ENCODE data around the gene RAB17.

Gene RAB17, protein sequence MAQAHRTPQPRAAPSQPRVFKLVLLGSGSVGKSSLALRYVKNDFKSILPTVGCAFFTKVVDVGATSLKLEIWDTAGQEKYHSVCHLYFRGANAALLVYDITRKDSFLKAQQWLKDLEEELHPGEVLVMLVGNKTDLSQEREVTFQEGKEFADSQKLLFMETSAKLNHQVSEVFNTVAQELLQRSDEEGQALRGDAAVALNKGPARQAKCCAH

DNA sequence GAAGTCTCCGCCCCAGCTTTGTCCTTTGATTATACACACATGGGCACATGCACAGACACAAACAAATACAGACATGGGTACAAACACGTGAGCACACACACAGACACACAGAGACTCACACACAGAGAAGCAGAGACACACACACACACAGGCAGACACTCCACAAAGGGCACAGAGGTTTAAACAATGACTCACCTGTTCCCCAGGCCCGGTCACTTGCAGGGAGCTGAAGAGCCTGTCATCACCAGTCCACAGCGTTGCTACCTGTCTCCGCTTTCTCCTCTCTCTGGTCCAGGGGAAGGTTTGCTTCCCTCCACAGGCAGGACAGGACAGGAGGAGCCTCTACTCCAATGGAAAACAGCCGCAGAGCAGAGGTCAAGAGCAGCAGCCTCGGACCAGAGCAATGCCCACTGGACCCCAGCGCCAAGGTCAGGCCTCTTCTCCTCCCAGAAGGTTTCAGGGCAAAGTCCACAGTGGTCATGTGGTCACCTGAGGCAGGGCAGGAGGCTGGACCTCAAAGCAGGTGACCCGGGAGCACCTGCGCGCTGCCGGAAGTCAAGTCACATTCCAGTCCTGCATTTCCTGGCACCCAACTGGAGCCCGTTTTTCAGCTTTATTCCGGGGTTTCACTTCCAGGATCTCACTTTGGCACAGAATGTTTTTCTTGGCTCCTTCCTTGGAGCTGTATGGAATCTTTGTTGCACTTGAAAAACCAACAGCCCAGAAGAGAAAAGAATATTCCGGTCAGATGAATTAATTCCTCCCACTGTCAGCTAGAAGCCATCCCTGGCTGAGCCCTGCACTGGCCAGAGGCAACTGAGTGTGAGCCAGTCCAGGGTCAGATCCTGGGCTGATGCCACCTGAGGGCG, at the start of gene RAB17:
TSS of gene RAB17 (minus strand) at position 463 of the 869 bp plus-strand sequence. CDS start 4,580 bp downstream, outside the sequence.
- no peak within 1 kb of the TSS for H3K9ac ChIP-seq (ENCODE audit: low read length)
- no peak within 1 kb of the TSS for H3K4me3 ChIP-seq (ENCODE audit: low read length)
- no peak within 1 kb of the TSS for H3K27ac ChIP-seq (ENCODE audit: low read length)
- H4K20me1 ChIP-seq (ENCODE audit: insufficient read depth, low read length) = no peaks in the 10 kb centered on the region
- H3K4me2 ChIP-seq (ENCODE audit: low read length) = no peak within 1 kb of the TSS
- H2AFZ ChIP-seq (ENCODE audit: low read depth, low read length) = no peak within 1 kb of the TSS
- no peaks in the 10 kb centered on the region for H3K9me3 ChIP-seq (ENCODE audit: insufficient read depth, low read length)
- no peaks in the 10 kb centered on the region for H3K36me3 ChIP-seq (replicated peaks; ENCODE audit: low read depth, low read length)
- TF ChIP-seq, protein P1, sequence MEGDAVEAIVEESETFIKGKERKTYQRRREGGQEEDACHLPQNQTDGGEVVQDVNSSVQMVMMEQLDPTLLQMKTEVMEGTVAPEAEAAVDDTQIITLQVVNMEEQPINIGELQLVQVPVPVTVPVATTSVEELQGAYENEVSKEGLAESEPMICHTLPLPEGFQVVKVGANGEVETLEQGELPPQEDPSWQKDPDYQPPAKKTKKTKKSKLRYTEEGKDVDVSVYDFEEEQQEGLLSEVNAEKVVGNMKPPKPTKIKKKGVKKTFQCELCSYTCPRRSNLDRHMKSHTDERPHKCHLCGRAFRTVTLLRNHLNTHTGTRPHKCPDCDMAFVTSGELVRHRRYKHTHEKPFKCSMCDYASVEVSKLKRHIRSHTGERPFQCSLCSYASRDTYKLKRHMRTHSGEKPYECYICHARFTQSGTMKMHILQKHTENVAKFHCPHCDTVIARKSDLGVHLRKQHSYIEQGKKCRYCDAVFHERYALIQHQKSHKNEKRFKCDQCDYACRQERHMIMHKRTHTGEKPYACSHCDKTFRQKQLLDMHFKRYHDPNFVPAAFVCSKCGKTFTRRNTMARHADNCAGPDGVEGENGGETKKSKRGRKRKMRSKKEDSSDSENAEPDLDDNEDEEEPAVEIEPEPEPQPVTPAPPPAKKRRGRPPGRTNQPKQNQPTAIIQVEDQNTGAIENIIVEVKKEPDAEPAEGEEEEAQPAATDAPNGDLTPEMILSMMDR (IDR thresholded peaks at IDR 0.05; ENCODE audit: low read depth, low read length) = no peak
- no peaks in the 10 kb centered on the region for H3K4me1 ChIP-seq (ENCODE audit: low read length)
- no peaks in the 10 kb centered on the region for H3K79me2 ChIP-seq (ENCODE audit: low read length)
- peaks cover 7% of the 10 kb centered on the region; the same call in 1 of the 2 replicates for H3K27me3 ChIP-seq (ENCODE audit: low read depth, low read length)

DNA sequence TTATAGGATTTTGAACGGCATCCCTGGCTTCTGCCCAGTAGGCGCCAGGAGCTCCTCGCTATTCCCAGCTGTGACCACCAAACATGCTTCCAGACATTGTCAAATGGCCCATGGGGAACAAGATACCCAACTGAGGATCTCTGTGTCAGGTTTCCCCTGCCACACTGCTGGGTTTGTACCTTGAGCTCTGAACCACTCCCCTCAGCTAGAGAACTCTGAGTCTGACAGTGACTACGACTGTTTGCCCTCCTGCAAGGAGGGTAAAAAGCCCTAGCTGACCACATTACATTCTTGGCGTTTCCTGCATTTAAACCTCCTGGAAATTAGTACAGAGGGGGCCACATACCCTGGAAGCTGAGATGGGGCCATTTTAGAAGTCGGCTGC, 49.3 kb upstream of the RAB17 start:
- H3K4me3 ChIP-seq (ENCODE audit: low read length) = no peak overlapping the region
- H3K4me2 ChIP-seq (ENCODE audit: low read length) = no peak overlapping the region
- peaks cover 14% of the 10 kb centered on the region for H3K27me3 ChIP-seq (ENCODE audit: low read depth, low read length)
- no peaks in the 10 kb centered on the region for H3K79me2 ChIP-seq (ENCODE audit: low read length)
- no peaks in the 10 kb centered on the region for H3K36me3 ChIP-seq (replicated peaks; ENCODE audit: low read depth, low read length)
- no peak overlapping the region for H2AFZ ChIP-seq (ENCODE audit: low read depth, low read length)
- H4K20me1 ChIP-seq (ENCODE audit: insufficient read depth, low read length) = no peaks in the 10 kb centered on the region
- H3K9me3 ChIP-seq (ENCODE audit: insufficient read depth, low read length) = no peaks in the 10 kb centered on the region
- no peaks in the 10 kb centered on the region for H3K4me1 ChIP-seq (ENCODE audit: low read length)
- no peak overlapping the region for H3K27ac ChIP-seq (ENCODE audit: low read length)
- TF ChIP-seq EZH2phosphoT487 (IDR thresholded peaks at IDR 0.05; ENCODE audit: low read depth) = no peak
- TF ChIP-seq, protein P1 (IDR thresholded peaks at IDR 0.05; ENCODE audit: low read depth, low read length) = no peak
- H3K9ac ChIP-seq (ENCODE audit: low read length) = no peak overlapping the region

DNA sequence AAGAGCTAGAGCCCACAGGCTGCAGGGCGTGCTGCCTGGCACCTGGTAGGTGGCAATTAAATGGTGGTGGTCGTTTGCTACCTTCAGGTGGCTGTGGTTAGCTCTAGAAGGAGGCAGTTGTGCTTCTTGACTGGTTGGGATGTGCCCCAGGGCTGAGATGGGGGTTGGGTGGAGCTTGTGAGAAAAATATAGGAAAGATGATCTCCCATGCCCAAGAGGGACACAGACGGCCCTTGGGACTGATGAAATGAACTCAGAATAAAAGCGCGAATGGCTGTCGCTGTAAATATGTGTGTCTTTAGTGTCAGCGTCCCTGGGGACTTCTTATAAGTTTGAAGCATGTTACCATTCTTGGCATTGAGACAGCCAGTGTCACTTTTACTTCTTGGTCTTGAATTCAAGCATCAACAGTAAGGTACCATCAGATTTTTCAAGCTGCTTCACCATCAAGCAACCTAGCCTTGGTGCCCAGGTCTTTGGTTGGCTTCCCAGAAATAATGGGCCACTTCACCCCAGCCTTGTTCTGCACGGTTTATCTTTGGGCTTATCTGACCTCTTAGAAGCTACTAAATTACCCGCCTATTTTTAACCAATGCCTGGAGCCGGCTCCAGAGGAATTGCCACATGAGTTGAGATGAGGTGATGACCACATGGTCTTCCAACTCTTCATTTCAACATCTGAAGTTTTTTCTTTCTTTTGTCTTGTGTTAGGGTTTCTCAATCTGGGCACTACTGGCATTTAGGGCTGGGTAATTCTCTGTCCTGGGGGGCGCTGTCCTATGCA, 48.7 kb upstream of the RAB17 start:
- no peaks in the 10 kb centered on the region for H3K4me1 ChIP-seq (ENCODE audit: low read length)
- H3K36me3 ChIP-seq (replicated peaks; ENCODE audit: low read depth, low read length) = no peaks in the 10 kb centered on the region
- no peak overlapping the region for H2AFZ ChIP-seq (ENCODE audit: low read depth, low read length)
- H4K20me1 ChIP-seq (ENCODE audit: insufficient read depth, low read length) = no peaks in the 10 kb centered on the region
- no peaks in the 10 kb centered on the region for H3K9me3 ChIP-seq (ENCODE audit: insufficient read depth, low read length)
- no peak for TF ChIP-seq EZH2phosphoT487 (IDR thresholded peaks at IDR 0.05; ENCODE audit: low read depth)
- TF ChIP-seq, protein P1 (IDR thresholded peaks at IDR 0.05; ENCODE audit: low read depth, low read length) = no peak
- no peak overlapping the region for H3K9ac ChIP-seq (ENCODE audit: low read length)
- H3K27me3 ChIP-seq (ENCODE audit: low read depth, low read length) = peaks cover 19% of the 10 kb centered on the region
- no peak overlapping the region for H3K4me3 ChIP-seq (ENCODE audit: low read length)
- no peak overlapping the region for H3K4me2 ChIP-seq (ENCODE audit: low read length)
- no peaks in the 10 kb centered on the region for H3K79me2 ChIP-seq (ENCODE audit: low read length)
- H3K27ac ChIP-seq (ENCODE audit: low read length) = no peak overlapping the region

DNA sequence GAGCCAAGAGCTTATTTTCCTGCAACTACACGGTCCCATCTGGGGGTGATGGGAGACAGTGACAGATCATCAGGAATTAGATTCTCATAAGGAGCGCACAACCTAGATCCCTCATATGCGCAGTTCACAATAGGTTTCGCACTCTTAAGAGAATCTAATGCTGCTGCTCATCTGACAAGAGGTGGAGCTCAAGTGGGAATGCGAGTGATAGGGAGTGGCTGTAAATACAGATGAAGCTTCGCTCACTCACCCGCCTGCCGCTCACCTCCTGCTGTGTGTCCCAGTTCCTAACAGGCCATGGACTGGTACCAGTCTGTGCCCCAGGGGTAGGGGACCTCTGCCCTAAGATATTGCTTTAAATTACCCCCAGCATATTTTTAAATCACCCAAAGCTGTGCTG, 47.6 kb upstream of the RAB17 start:
- Histone ChIP-seq H3K79me2 (ENCODE audit: low read length) (no peaks in the 10 kb centered on the region), H3K4me3 (ENCODE audit: low read length) (no peak overlapping the region), H2AFZ (ENCODE audit: low read depth, low read length) (no peak overlapping the region), H3K9me3 (ENCODE audit: insufficient read depth, low read length) (no peaks in the 10 kb centered on the region), H3K4me2 (ENCODE audit: low read length) (no peak overlapping the region), H3K27ac (ENCODE audit: low read length) (no peak overlapping the region), H3K4me1 (ENCODE audit: low read length) (no peaks in the 10 kb centered on the region), H3K9ac (ENCODE audit: low read length) (no peak overlapping the region), H3K27me3 (ENCODE audit: low read depth, low read length) (peaks cover 22% of the 10 kb centered on the region), H4K20me1 (ENCODE audit: insufficient read depth, low read length) (no peaks in the 10 kb centered on the region), H3K36me3 (replicated peaks; ENCODE audit: low read depth, low read length) (no peaks in the 10 kb centered on the region)
- TF ChIP-seq, protein P1 (IDR thresholded peaks at IDR 0.05; ENCODE audit: low read depth, low read length) = no peak
- no peak for TF ChIP-seq EZH2phosphoT487 (IDR thresholded peaks at IDR 0.05; ENCODE audit: low read depth)

Data from OCI-LY3 (cell line).